ENCODE measurements around the gene MLH3. TPM values are rescaled to one million over a fixed set of nuclear protein-coding genes. Genes with fewer than 3 reads are reported as not detected.

MLH3 gene
- total RNA-seq, 4 donors from 2014 or later = 27.4 to 41.9 (median 31.1) TPM

GRCh38 chr14:75003250-75004027 is 47.8 kb downstream of the MLH3 start:
- no peak for TF ChIP-seq CTCF (IDR thresholded peaks at IDR 0.05; ENCODE audit: low read depth)

GRCh38 chr14:75002392-75003249 is 48.6 kb downstream of the MLH3 start, which contains the start of gene EIF2B2:
EIF2B2 (plus strand) TSS chr14:75002921; CDS start chr14:75002991, 70 bp downstream.
- no peak for TF ChIP-seq CTCF (IDR thresholded peaks at IDR 0.05; ENCODE audit: low read depth)

- no peak for TF ChIP-seq CTCF (IDR thresholded peaks at IDR 0.05; ENCODE audit: low read depth)
Observed at GRCh38 chr14:75001899-75002298, 49.4 kb downstream of the MLH3 start.

- TF ChIP-seq CTCF (IDR thresholded peaks at IDR 0.05; ENCODE audit: low read depth) = no peak
Observed at GRCh38 chr14:75001261-75001660, 50.0 kb downstream of the MLH3 start.

GRCh38 chr14:74988993-74989392 is 62.3 kb downstream of the MLH3 start:
- TF ChIP-seq CTCF (IDR thresholded peaks at IDR 0.05; ENCODE audit: low read depth) = no peak

- TF ChIP-seq CTCF (IDR thresholded peaks at IDR 0.05; ENCODE audit: low read depth) = no peak
Observed at GRCh38 chr14:74988131-74988530, 63.1 kb downstream of the MLH3 start.

- TF ChIP-seq CTCF (IDR thresholded peaks at IDR 0.05; ENCODE audit: low read depth) = no peak
Observed at GRCh38 chr14:74985806-74986205, 65.5 kb downstream of the MLH3 start.

Measured in subcutaneous adipose tissue (tissue), 4 donors.